H1 (cell line): ENCODE data around the gene ADAM12. TPM values are rescaled to one million over a fixed set of nuclear protein-coding genes. Genes with fewer than 3 reads are reported as not detected.

Experiments used
- CTCF ChIA-PET: fragments of 300-600 bp; sonication (Branson Sonifier 250); formaldehyde crosslinking; loops from one replicate; lab custom pipeline; 2021; ENCODE audit not compliant: partially characterized antibody; lab: Charles Lee
- POLR2A ChIA-PET: fragments of 300-600 bp; sonication (Branson Sonifier 250); formaldehyde crosslinking; loops from one replicate; lab custom pipeline; 2021; ENCODE audit warnings: inconsistent platforms; ENCODE audit not compliant: partially characterized antibody; lab: Charles Lee
- DNase-seq, 2 experiments: peaks; one replicate each; pipeline versions ENCODE4 v3.0.0 to v3.0.0-alpha.2; 2010 to 2022; ENCODE audit warnings: low spot score in 2 of 2, low read depth in 1 of 2, mixed read lengths in 1 of 2
- FAIRE-seq: peaks from 2 replicates; lab custom pipeline; 2011; peaks lifted over from hg19 to GRCh38; lab: Jason Lieb, UNC
- H2AFZ ChIP-seq: 2 replicates; pipeline ENCODE4 v1.8.1; 2012; ENCODE audit warnings: low read length, inconsistent platforms
- H2AK5ac ChIP-seq: 2 replicates; pipeline ENCODE4 v1.6.1; 2013; ENCODE audit warnings: low read depth, low read length
- H2BK120ac ChIP-seq: replicated peaks from 2 replicates; pipeline ENCODE3; 2013; ENCODE audit warnings: low read depth, low read length, inconsistent platforms
- H2BK12ac ChIP-seq: 2 replicates; pipeline ENCODE4 v1.6.1; 2013; ENCODE audit warnings: low read depth, low read length
- H2BK15ac ChIP-seq: 2 replicates; pipeline ENCODE4 v1.6.1; 2013; ENCODE audit warnings: low read length
- H2BK20ac ChIP-seq: 2 replicates; pipeline ENCODE4 v1.6.1; 2013; ENCODE audit warnings: low read length
- H2BK5ac ChIP-seq: 2 replicates; pipeline ENCODE4 v1.6.1; 2013; ENCODE audit warnings: low read depth, low read length
- H3K14ac ChIP-seq: 2 replicates; pipeline ENCODE4 v1.6.1; 2013; ENCODE audit warnings: inconsistent platforms; ENCODE audit not compliant: insufficient read length
- H3K18ac ChIP-seq: 2 replicates; pipeline ENCODE4 v1.6.1; 2013; ENCODE audit warnings: low read length; ENCODE audit errors: extremely low read depth
- H3K23ac ChIP-seq: 2 replicates; pipeline ENCODE4 v1.6.1; 2013; ENCODE audit warnings: inconsistent platforms; ENCODE audit not compliant: insufficient read length
- H3K23me2 ChIP-seq: 2 replicates; pipeline ENCODE4 v1.6.1; 2013; ENCODE audit warnings: low read depth, low read length
- H3K27ac ChIP-seq: 2 replicates; pipeline ENCODE4 v1.6.1; 2011; ENCODE audit warnings: low read depth, low read length, inconsistent platforms
- H3K27me3 ChIP-seq, 4 experiments: replicated peaks in 1 of 4; 1 replicate in 1 of 4; 2 replicates in 3 of 4; pipeline versions ENCODE4 v1.6.1 to v1.8.1; 2011 to 2013; ENCODE audit warnings: low read length in 3 of 4, mild to moderate bottlenecking in 3 of 4, inconsistent platforms in 2 of 4, mixed read lengths in 2 of 4, moderate library complexity in 1 of 4; ENCODE audit not compliant: control insufficient read depth in 3 of 4, insufficient read depth in 3 of 4; ENCODE audit errors: extremely low read depth in 1 of 4
- H3K36me3 ChIP-seq, 4 experiments: 2 replicates each; pipeline versions ENCODE4 v1.6.1 to v1.8.1; 2011 to 2013; ENCODE audit warnings: mild to moderate bottlenecking in 4 of 4, low read length in 3 of 4, moderate library complexity in 2 of 4, control low read depth in 1 of 4, inconsistent platforms in 1 of 4; ENCODE audit not compliant: insufficient read depth in 4 of 4, control insufficient read depth in 2 of 4
- H3K4ac ChIP-seq: replicated peaks from 2 replicates; pipeline ENCODE3; 2013; ENCODE audit warnings: low read length, low read depth, mixed read lengths, inconsistent platforms; ENCODE audit not compliant: insufficient read length
- H3K4me1 ChIP-seq, 4 experiments: replicated peaks in 1 of 4; 1 replicate in 1 of 4; 2 replicates in 3 of 4; pipeline versions ENCODE4 v1.6.1 to v1.8.1; 2011 to 2013; ENCODE audit warnings: low read length in 3 of 4, inconsistent platforms in 2 of 4, mixed read lengths in 1 of 4; ENCODE audit not compliant: insufficient read depth in 4 of 4, control insufficient read depth in 3 of 4
- H3K4me2 ChIP-seq, 2 experiments: 2 replicates each; pipeline versions ENCODE4 v1.6.1 to v1.8.1; 2011 to 2013; ENCODE audit warnings: low read depth in 2 of 2, low read length in 2 of 2, control low read depth in 1 of 2, inconsistent platforms in 1 of 2, mild to moderate bottlenecking in 1 of 2; ENCODE audit not compliant: insufficient read depth in 1 of 2
- H3K4me3 ChIP-seq, 4 experiments: fragments of 200-600, 300-600 bp in 1 of 4; sonication (generic), shearing (Covaris generic), sonication (Bioruptor Twin) in 1 of 4; 2 replicates each; pipeline versions ENCODE4 v1.5.1 to v1.8.1; 2011 to 2016; ENCODE audit warnings: low read length in 4 of 4, low read depth in 3 of 4, control low read depth in 2 of 4, inconsistent platforms in 2 of 4, mild to moderate bottlenecking in 2 of 4, mixed read lengths in 1 of 4, moderate library complexity in 1 of 4; ENCODE audit not compliant: insufficient read depth in 2 of 4; ENCODE audit errors: extremely low read depth in 1 of 4
- H3K56ac ChIP-seq: replicated peaks from 2 replicates; pipeline ENCODE3; 2013; ENCODE audit warnings: low read depth, mild to moderate bottlenecking, mixed read lengths, low read length, inconsistent platforms; ENCODE audit not compliant: insufficient read length
- H3K79me1 ChIP-seq: 2 replicates; pipeline ENCODE4 v1.6.1; 2013; ENCODE audit warnings: low read depth, low read length, control low read depth
- H3K79me2 ChIP-seq, 2 experiments: 2 replicates each; pipeline versions ENCODE4 v1.6.1 to v1.8.1; 2012 to 2013; ENCODE audit warnings: low read length in 2 of 2, mild to moderate bottlenecking in 2 of 2, inconsistent platforms in 1 of 2; ENCODE audit not compliant: insufficient read depth in 2 of 2, control insufficient read depth in 1 of 2
- H3K9ac ChIP-seq, 4 experiments: replicated peaks in 1 of 4; 1 replicate in 1 of 4; 2 replicates in 3 of 4; pipeline versions ENCODE4 v1.6.1 to v1.8.1; 2011 to 2013; ENCODE audit warnings: low read depth in 3 of 4, low read length in 3 of 4, control low read depth in 2 of 4, mild to moderate bottlenecking in 2 of 4, moderate library complexity in 2 of 4, inconsistent platforms in 1 of 4; ENCODE audit errors: extremely low read depth in 1 of 4
- H3K9me3 ChIP-seq, 2 experiments: 2 replicates each; pipeline versions ENCODE4 v1.6.1 to v1.8.1; 2012 to 2013; ENCODE audit warnings: mild to moderate bottlenecking in 2 of 2, moderate library complexity in 2 of 2, control low read depth in 1 of 2, inconsistent platforms in 1 of 2, low read depth in 1 of 2, low read length in 1 of 2, mixed read lengths in 1 of 2; ENCODE audit not compliant: insufficient read depth in 2 of 2
- H4K20me1 ChIP-seq, 2 experiments: replicated peaks in 1 of 2; 2 replicates each; pipeline versions ENCODE3 to v1.8.1; 2011 to 2013; ENCODE audit warnings: inconsistent platforms in 2 of 2, low read length in 2 of 2, mild to moderate bottlenecking in 1 of 2; ENCODE audit not compliant: insufficient read depth in 2 of 2, control insufficient read depth in 1 of 2
- H4K5ac ChIP-seq: 2 replicates; pipeline ENCODE4 v1.6.1; 2013; ENCODE audit warnings: low read length, low read depth, mixed read lengths, inconsistent platforms; ENCODE audit not compliant: insufficient read length
- H4K8ac ChIP-seq: 2 replicates; pipeline ENCODE4 v1.8.0; 2013; ENCODE audit warnings: mild to moderate bottlenecking, moderate library complexity, low read length, inconsistent platforms; ENCODE audit not compliant: insufficient read depth; ENCODE audit errors: extremely low read depth
- H4K91ac ChIP-seq: replicated peaks from 2 replicates; pipeline ENCODE3; 2013; ENCODE audit warnings: low read length, mixed read lengths, inconsistent platforms; ENCODE audit not compliant: insufficient read length
- ATF3 ChIP-seq: IDR thresholded peaks from 2 replicates; pipeline ENCODE4 v1.6.1; 2011; ENCODE audit warnings: low read depth, mild to moderate bottlenecking, low read length; ENCODE audit not compliant: insufficient read depth
- CHD2 ChIP-seq: IDR thresholded peaks from 2 replicates; pipeline ENCODE4 v1.6.1; 2012; ENCODE audit warnings: low read length, improper control_type of control experiment
- EGR1 ChIP-seq: IDR thresholded peaks from 2 replicates; pipeline ENCODE4 v1.6.1; 2011; ENCODE audit warnings: low read depth, low read length, borderline replicate concordance
- MAFK ChIP-seq: IDR thresholded peaks from 2 replicates; pipeline ENCODE4 v1.6.1; 2012; ENCODE audit warnings: low read depth, mild to moderate bottlenecking, improper control_type of control experiment, low read length
- RFX5 ChIP-seq: IDR thresholded peaks from 2 replicates; pipeline ENCODE4 v1.6.1; 2011; ENCODE audit warnings: low read depth, low read length, improper control_type of control experiment, borderline replicate concordance
- RNF2 ChIP-seq: fragments of 200-900, 300-1000 bp; sonication (generic); IDR thresholded peaks from 2 replicates; pipeline ENCODE4 v1.7.1; 2016; ENCODE audit warnings: borderline replicate concordance, low read depth, mild to moderate bottlenecking, antibody characterized with exemption, low read length; ENCODE audit not compliant: poor library complexity, severe bottlenecking; ENCODE audit errors: missing control alignments
- SIX5 ChIP-seq: IDR thresholded peaks from 2 replicates; pipeline ENCODE4 v1.6.1; 2011; ENCODE audit warnings: mild to moderate bottlenecking, low read depth, low read length
- SP2 ChIP-seq: IDR thresholded peaks from 2 replicates; pipeline ENCODE4 v1.6.1; 2012; ENCODE audit warnings: mild to moderate bottlenecking, low read length, inconsistent platforms
- TBP ChIP-seq: IDR thresholded peaks from 2 replicates; pipeline ENCODE4 v1.6.1; 2011; ENCODE audit warnings: low read depth, low read length, improper control_type of control experiment
- YY1 ChIP-seq: IDR thresholded peaks from 2 replicates; pipeline ENCODE4 v1.6.1; 2011; ENCODE audit warnings: low read depth, mild to moderate bottlenecking, low read length
- WGBS, 2 experiments: shearing (Covaris generic) in 1 of 2; methylation state at CpG; one replicate each; pipeline versions ENCODE4 v1.1.6 to v1.1.7; 2013 to 2015; ENCODE audit warnings: low lambda C conversion rate in 2 of 2, mixed read lengths in 2 of 2, inconsistent platforms in 1 of 2, low coverage in 1 of 2, missing lambda C conversion rate in 1 of 2; ENCODE audit not compliant: insufficient replicate concordance in 2 of 2, insufficient coverage in 1 of 2, insufficient read length in 1 of 2; ENCODE audit errors: extremely low coverage in 1 of 2, missing lambda C conversion rate in 1 of 2; 5-methylcytosine and 5-hydroxymethylcytosine counted together
- polyA plus RNA-seq, 7 experiments: library from polyadenylated mRNA; depleted of rRNA in 3 of 7; stranded (reverse) in 5 of 7; unstranded in 2 of 7; fragments of >200 nt in 5 of 7; fragments of 200-250 nt in 2 of 7; gene quantifications; 1 replicate in 5 of 7; 2 replicates in 1 of 7; 4 replicates in 1 of 7; pipeline versions ENCODE4 v1.2.1 to v1.2.3, GENCODE V29; 2011 to 2013; ENCODE audit warnings: missing spikeins in 2 of 7, mixed read lengths in 2 of 7
- total RNA-seq: library from RNA; stranded (reverse); fragmentation: NEBNext Ultra II Directional; extraction: Animal tissue kit (Norgen Biotek cat#: 25700); gene quantifications from 2 replicates; pipeline ENCODE4 v1.2.1, GENCODE V29; 2021
- TF ChIP-seq, protein P1 (sequence below): IDR thresholded peaks from 2 replicates; pipeline ENCODE4 v1.6.1; 2012; ENCODE audit warnings: inconsistent platforms

ADAM12 gene
- total and polyA plus RNA-seq, 2 of the 8 experiments (the other 6 are each of a cell fraction or from before 2014, with no cell fraction given): 0.07 to 0.17 TPM

GRCh38 chr10:126233182-126234148 lies 154.8 kb downstream of the ADAM12 start:
- Histone ChIP-seq H3K4me1 (no peaks in the 10 kb centered on the region; a peak in 2 of 7 replicates), H3K9ac (no peak overlapping the region), H3K4ac (no peak overlapping the region), H4K20me1 (no peaks in the 10 kb centered on the region), H4K91ac (no peak overlapping the region), H2BK12ac (no peak overlapping the region), H3K56ac (no peak overlapping the region), H3K14ac (no peak overlapping the region), H3K18ac (no peak overlapping the region), H3K27ac (no peak overlapping the region), H3K9me3 (no peaks in the 10 kb centered on the region), H2BK15ac (no peak overlapping the region), H2BK5ac (no peak overlapping the region), H2BK20ac (no peak overlapping the region), H4K5ac (no peak overlapping the region), H3K36me3 (no peaks in the 10 kb centered on the region), H4K8ac (no peak overlapping the region), H3K23ac (no peak overlapping the region), H3K27me3 (no peaks in the 10 kb centered on the region), H3K4me3 (no peak overlapping the region), H3K23me2 (no peaks in the 10 kb centered on the region), H2AK5ac (no peak overlapping the region), H3K79me2 (no peaks in the 10 kb centered on the region), H2AFZ (no peak overlapping the region), H2BK120ac (no peak overlapping the region), H3K79me1 (no peaks in the 10 kb centered on the region), H3K4me2 (no peak overlapping the region)
- DNase-seq (no peak), FAIRE-seq (no peak)
- 91% methylated on average over 15 of the region's 15 CpGs; no CpG with 5 or more reads in 1 of the 2 experiments for WGBS, 2 experiments
- POLR2A ChIA-PET: no interaction called here
- CTCF ChIA-PET: no interaction called here
- TF ChIP-seq RNF2 (no peak), CHD2 (no peak), EGR1 (no peak), YY1 (no peak), RFX5 (no peak), SP2 (no peak), ATF3 (no peak), SIX5 (no peak), MAFK (no peak), TBP (no peak)
- TF ChIP-seq, protein P1, sequence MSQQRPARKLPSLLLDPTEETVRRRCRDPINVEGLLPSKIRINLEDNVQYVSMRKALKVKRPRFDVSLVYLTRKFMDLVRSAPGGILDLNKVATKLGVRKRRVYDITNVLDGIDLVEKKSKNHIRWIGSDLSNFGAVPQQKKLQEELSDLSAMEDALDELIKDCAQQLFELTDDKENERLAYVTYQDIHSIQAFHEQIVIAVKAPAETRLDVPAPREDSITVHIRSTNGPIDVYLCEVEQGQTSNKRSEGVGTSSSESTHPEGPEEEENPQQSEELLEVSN: no peak
